OCI-LY1 (cell line): ENCODE data around the gene RAB38.

ENCODE experiments used
- CTCF ChIP-seq: fragments of 200-600 bp; sonication (generic), shearing (Covaris generic); IDR thresholded peaks from 2 replicates; pipeline ENCODE4 v1.5.1; 2017; ENCODE audit warnings: mild to moderate bottlenecking, antibody characterized with exemption, low read length, moderate library complexity, mixed read lengths
- EZH2 ChIP-seq: fragments of 200-600 bp; sonication (generic), shearing (Covaris generic); IDR thresholded peaks from 2 replicates; pipeline ENCODE4 v1.8.0; 2017; ENCODE audit warnings: borderline replicate concordance, mixed run types, mild to moderate bottlenecking, antibody characterized with exemption, low read length, moderate library complexity, mixed read lengths

GRCh38 chr11:88139865-88140264 is 35.4 kb downstream of the RAB38 start:
- TF ChIP-seq CTCF: no peak
- no peak for TF ChIP-seq EZH2
